WI38 (cell line): ENCODE results near the gene STIM1.

ENCODE experiments used
- H3K4me3 ChIP-seq: 2 replicates; pipeline ENCODE4 v1.5.1; 2011; ENCODE audit warnings: low read depth, mild to moderate bottlenecking, control low read depth, low read length
- TF ChIP-seq, protein P1 (sequence below): IDR thresholded peaks from 2 replicates; pipeline ENCODE4 v1.5.1; 2012; ENCODE audit warnings: low read depth, mild to moderate bottlenecking, control low read depth, low read length

STIM1 gene

DNA sequence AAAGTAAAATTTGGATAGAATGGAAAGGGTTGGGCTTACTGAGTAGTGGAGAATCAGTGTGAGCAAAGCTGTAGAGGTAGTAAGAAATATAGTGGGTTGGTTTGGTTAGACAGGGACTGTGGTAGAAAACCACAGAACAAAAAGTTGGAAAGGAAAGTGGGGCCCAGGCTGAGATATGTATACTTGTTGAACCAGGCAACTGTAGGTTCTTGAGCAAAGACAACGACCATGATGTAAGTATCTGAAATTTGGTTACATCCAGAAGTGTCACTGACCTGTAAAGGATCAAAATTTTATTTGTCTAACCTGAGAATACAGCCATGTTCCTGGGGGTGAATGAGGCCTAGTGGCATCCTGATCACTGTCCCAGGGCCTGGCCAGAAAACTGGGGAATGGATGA is 114.1 kb downstream of the STIM1 start:
- no peak overlapping the region for H3K4me3 ChIP-seq
- TF ChIP-seq, protein P1, sequence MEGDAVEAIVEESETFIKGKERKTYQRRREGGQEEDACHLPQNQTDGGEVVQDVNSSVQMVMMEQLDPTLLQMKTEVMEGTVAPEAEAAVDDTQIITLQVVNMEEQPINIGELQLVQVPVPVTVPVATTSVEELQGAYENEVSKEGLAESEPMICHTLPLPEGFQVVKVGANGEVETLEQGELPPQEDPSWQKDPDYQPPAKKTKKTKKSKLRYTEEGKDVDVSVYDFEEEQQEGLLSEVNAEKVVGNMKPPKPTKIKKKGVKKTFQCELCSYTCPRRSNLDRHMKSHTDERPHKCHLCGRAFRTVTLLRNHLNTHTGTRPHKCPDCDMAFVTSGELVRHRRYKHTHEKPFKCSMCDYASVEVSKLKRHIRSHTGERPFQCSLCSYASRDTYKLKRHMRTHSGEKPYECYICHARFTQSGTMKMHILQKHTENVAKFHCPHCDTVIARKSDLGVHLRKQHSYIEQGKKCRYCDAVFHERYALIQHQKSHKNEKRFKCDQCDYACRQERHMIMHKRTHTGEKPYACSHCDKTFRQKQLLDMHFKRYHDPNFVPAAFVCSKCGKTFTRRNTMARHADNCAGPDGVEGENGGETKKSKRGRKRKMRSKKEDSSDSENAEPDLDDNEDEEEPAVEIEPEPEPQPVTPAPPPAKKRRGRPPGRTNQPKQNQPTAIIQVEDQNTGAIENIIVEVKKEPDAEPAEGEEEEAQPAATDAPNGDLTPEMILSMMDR = no peak

DNA sequence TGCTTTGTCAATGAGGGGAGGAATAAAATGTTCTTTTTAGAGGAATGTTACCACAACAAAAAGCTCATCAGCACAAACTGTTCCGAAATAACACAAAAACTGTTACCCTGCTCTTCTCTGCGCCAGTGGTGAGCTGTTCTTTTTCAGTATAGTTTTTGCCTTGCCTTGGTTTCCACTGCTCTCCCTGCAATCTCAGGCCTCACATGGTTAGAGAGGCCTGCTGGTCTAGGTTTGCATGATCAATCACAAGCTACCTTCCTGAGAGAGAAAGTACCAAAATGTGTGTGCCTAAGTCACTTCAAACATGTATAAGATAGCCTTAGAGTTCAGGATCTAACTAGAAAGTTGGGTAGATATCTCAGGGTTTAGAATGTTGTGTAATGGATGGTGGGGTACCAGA is 114.6 kb downstream of the STIM1 start:
- TF ChIP-seq, protein P1 = no peak
- H3K4me3 ChIP-seq = no peak overlapping the region

DNA sequence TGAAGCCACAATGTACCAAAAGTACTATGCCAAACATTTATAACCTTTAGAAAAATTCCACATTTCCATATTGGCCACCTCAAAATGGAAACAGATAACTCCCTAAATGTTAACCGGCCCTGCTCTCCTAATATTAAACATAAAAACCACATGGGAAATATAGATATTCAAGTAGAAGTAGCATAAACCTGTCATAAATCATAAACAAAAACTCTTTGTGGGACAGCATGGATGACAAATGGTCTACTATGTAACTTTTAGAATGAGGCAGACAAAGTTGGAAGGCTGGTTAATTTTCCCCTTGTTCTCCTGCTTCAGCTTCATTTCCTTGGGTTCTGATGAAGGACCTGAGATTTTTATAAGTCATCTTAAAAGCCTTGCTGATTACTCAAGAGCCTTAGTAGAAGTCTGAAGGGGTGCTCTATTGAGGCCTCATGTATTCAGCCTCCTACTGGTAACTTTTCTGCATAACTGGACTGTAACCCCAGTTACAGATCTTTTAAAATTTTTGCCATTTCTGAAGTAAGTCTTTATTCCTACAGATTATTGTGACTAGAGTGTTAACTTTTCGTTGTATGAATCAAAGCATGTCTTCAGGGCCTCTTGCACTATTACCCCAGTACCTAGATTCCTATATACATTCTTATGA is 116.4 kb downstream of the STIM1 start:
- TF ChIP-seq, protein P1 = no peak
- H3K4me3 ChIP-seq = no peak overlapping the region

DNA sequence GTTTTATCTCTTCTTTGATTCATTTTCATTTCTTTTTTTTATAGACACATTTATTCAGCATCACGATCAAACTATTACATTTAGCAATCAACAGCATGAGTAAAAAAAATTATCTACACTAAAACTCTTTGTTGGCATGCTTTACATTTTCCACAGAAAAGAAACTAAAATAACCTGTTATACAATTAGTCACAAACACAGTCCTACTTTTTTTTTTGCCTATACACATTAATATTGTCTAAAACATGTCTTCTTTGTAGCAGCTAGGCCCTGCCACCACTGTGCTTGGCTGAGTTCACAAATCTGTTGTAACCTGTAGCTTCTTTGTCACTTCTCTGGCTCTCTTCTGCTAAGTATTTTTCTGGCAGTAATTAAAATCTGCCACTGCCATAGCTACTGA is 117.0 kb downstream of the STIM1 start:
- H3K4me3 ChIP-seq = no peak overlapping the region
- TF ChIP-seq, protein P1 = no peak

DNA sequence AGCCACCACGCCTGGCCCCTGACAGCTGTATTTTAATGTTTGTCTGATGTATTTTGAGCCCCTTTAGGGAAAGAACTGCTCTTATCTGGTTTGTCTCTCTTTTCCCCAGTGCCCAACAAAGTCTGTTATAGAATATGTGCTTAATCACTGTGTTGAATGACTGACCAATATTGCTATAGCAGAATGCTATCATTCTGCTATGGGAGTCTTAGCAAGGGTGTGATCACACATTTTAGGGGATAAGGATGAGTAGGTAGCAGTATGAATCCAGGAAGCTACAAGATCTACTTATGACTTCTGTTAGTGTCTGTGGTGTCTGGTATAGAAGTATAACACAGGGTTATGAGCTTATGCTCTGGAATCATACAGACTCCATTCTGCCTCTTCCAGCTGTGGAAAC is 121.6 kb downstream of the STIM1 start:
- H3K4me3 ChIP-seq = no peak overlapping the region
- TF ChIP-seq, protein P1 = no peak

DNA sequence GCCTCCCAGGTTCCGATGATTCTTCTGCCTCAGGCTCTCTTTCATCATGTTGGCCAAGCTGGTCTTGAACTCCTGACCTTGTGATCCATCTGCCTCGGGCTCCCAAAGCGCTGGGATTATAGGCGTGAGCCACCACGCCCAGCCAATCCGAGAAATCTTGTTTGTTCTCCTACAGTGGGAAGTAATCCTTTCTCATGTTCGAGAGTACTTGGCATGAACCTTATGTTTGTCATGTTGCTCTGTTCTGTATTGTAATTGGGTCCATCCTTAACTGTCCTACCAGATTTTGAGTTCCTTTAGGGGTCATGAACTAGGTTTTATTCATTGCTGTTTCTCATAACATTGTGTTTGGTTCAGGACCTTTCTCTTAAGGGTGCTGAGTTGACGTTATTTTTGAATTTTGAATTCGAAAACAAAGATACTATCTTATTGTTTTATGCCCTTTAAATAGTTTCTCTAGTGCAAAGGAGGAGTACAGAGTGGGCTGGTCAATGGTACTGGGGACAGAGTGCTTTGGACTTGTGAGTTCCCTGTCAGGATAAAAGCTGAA is 125.7 kb downstream of the STIM1 start:
- no peak overlapping the region for H3K4me3 ChIP-seq

DNA sequence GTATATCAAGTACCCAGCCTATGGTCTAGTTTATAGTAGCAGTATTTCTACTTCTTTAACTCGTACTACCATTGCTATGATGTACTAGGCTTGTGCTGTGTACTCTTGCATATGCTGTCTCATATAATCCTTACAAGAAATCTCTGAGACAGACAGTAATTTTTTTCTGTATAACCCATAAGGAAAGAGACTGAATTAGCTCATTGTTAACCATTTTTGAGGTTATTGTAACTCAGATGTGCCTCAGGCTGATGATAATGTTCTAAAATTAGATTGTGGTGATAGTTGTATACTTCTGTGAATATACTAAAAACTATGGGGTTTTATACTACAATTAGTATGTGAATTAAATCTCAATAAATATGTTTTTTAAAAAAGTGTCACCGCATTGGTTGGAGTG is 127.0 kb downstream of the STIM1 start:
- TF ChIP-seq, protein P1 = no peak
- H3K4me3 ChIP-seq = no peak overlapping the region

More for the DNA sequence above, 125.7 kb downstream of the STIM1 start:
- TF ChIP-seq, protein P1 = no peak
